ENCODE data around the gene OLAH. TPM values are rescaled to one million over a fixed set of nuclear protein-coding genes. Genes with fewer than 3 reads are reported as not detected.

Gene OLAH
- total RNA-seq, 1 donor from 2014 or later, result not detected

DNA sequence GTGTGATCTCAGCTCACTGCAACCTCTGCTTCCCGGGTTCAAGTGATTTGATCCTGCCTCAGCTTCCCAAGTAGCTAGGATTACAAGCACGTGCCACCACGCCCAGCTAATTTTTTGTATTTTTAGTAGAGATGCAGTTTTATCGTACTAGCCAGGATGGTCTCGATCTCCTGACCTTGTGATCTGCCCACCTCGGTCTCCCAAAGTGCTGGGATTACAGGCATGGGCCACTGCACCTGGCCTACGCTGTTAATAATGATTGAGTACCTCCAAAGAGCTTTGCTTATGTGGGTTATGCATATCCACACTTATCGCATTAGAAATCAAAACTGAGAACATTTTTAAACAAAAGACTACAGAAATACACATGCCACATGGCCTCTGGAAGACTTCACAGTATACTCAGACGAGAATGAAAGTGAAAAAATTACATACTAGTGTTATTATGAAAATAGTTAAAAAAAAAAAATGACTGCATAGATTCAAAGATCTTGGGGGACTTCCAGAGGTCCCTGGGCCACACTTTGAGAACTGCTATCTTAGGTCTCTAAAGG, 78.8 kb downstream of the OLAH start:
- no peaks in the 10 kb centered on the region for H3K9me3 Mint-ChIP-seq (ENCODE audit: unreplicated experiment)
- H3K36me3 ChIP-seq (ENCODE audit: insufficient read depth, low read length), result peaks cover 24% of the 10 kb centered on the region
- no peak overlapping the region for H3K4me3 ChIP-seq (ENCODE audit: insufficient read depth, low read depth, low read length)
- no peak for TF ChIP-seq EZH2 (IDR thresholded peaks at IDR 0.05; ENCODE audit: insufficient read depth, low read length)
- no peak for TF ChIP-seq CTCF (IDR thresholded peaks at IDR 0.05; ENCODE audit: insufficient read depth, low read depth, low read length)
- H3K79me2 ChIP-seq (ENCODE audit: insufficient read depth, low read length), result no peaks in the 10 kb centered on the region
- no peak overlapping the region for H3K4me2 ChIP-seq (ENCODE audit: low read length)
- H3K27me3 Mint-ChIP-seq (ENCODE audit: low read depth, unreplicated experiment), result no peaks in the 10 kb centered on the region
- H3K36me3 Mint-ChIP-seq (ENCODE audit: low read depth, unreplicated experiment), result peaks cover 21% of the 10 kb centered on the region
- H3K27me3 ChIP-seq (ENCODE audit: insufficient read depth, low read length), result no peaks in the 10 kb centered on the region
- no peak overlapping the region for H3K4me3 Mint-ChIP-seq (ENCODE audit: unreplicated experiment)
- H3K4me1 ChIP-seq (ENCODE audit: insufficient read depth, low read length), result peaks cover 4% of the 10 kb centered on the region
- DNase-seq (ENCODE audit: low read depth) (no peak), FAIRE-seq (no peak)
- H3K4me1 Mint-ChIP-seq (ENCODE audit: low read depth, unreplicated experiment), result peaks cover 5% of the 10 kb centered on the region
- peak overlapping the region; percentile 69 for H3K27ac ChIP-seq (ENCODE audit: low read depth, low read length)
- H3K9ac ChIP-seq (ENCODE audit: low read length), result no peak overlapping the region
- no peak overlapping the region for H3K27ac Mint-ChIP-seq (ENCODE audit: unreplicated experiment)
- no peaks in the 10 kb centered on the region for H4K20me1 ChIP-seq (ENCODE audit: insufficient read depth, low read length)
- no peak overlapping the region for H2AFZ ChIP-seq (ENCODE audit: low read depth, low read length)
- no peaks in the 10 kb centered on the region for H3K9me3 ChIP-seq (ENCODE audit: insufficient read depth, low read depth, low read length)

Other genes with a start within 250 kb of the OLAH start
- gene CDNF, start 205.9 kb upstream of the OLAH start, total RNA-seq, result 1.4 and 2.0 TPM in 2 replicates
- 12.8 and 13.3 TPM in 2 replicates for gene HSPA14, start 205.6 kb upstream of the OLAH start, total RNA-seq
- gene MSANTD7, start 205.6 kb upstream of the OLAH start, total RNA-seq, result 15.1 and 16.0 TPM in 2 replicates
- 10.6 and 13.8 TPM in 2 replicates for gene SUV39H2, start 165.1 kb upstream of the OLAH start, total RNA-seq
- gene DCLRE1C, start 89.8 kb upstream of the OLAH start, total RNA-seq, result 8.5 and 10.1 TPM in 2 replicates
- gene MEIG1, start 84.6 kb upstream of the OLAH start, total RNA-seq, result 0.43 and 0.53 TPM in 2 replicates
- 0.36 and 0.79 TPM in 2 replicates for gene ACBD7, start 44.8 kb downstream of the OLAH start, total RNA-seq
- 17.6 and 17.9 TPM in 2 replicates for gene RPP38, start 53.4 kb downstream of the OLAH start, total RNA-seq
- 20.9 and 22.1 TPM in 2 replicates for gene NMT2, start 124.8 kb downstream of the OLAH start, total RNA-seq